H1 (cell line): ENCODE results near the gene SSR1. TPM values are rescaled to one million over a fixed set of nuclear protein-coding genes. Genes with fewer than 3 reads are reported as not detected.
A peak's percentile ranks its signal among the peaks of the same experiment; 100 is the strongest.
"Not testable (repeated sequence)": the region's sequence is repeated elsewhere in the genome, so short reads cannot be mapped to it uniquely, and the experiment has no call there.

Experiments
- CTCF ChIA-PET: fragments of 300-600 bp; sonication (Branson Sonifier 250); formaldehyde crosslinking; loops from one replicate; lab custom pipeline; 2021; ENCODE audit not compliant: partially characterized antibody; lab: Charles Lee
- POLR2A ChIA-PET: fragments of 300-600 bp; sonication (Branson Sonifier 250); formaldehyde crosslinking; loops from one replicate; lab custom pipeline; 2021; ENCODE audit warnings: inconsistent platforms; ENCODE audit not compliant: partially characterized antibody; lab: Charles Lee
- DNase-seq, 2 experiments: peaks; one replicate each; pipeline versions ENCODE4 v3.0.0 to v3.0.0-alpha.2; 2010 to 2022; ENCODE audit warnings: low spot score in 2 of 2, low read depth in 1 of 2, mixed read lengths in 1 of 2
- FAIRE-seq: peaks from 2 replicates; lab custom pipeline; 2011; peaks lifted over from hg19 to GRCh38; lab: Jason Lieb, UNC
- H2AFZ ChIP-seq: 2 replicates; pipeline ENCODE4 v1.8.1; 2012; ENCODE audit warnings: low read length, inconsistent platforms
- H2AK5ac ChIP-seq: 2 replicates; pipeline ENCODE4 v1.6.1; 2013; ENCODE audit warnings: low read depth, low read length
- H2BK120ac ChIP-seq: replicated peaks from 2 replicates; pipeline ENCODE3; 2013; ENCODE audit warnings: low read depth, low read length, inconsistent platforms
- H2BK12ac ChIP-seq: 2 replicates; pipeline ENCODE4 v1.6.1; 2013; ENCODE audit warnings: low read depth, low read length
- H2BK15ac ChIP-seq: 2 replicates; pipeline ENCODE4 v1.6.1; 2013; ENCODE audit warnings: low read length
- H2BK20ac ChIP-seq: 2 replicates; pipeline ENCODE4 v1.6.1; 2013; ENCODE audit warnings: low read length
- H2BK5ac ChIP-seq: 2 replicates; pipeline ENCODE4 v1.6.1; 2013; ENCODE audit warnings: low read depth, low read length
- H3K14ac ChIP-seq: 2 replicates; pipeline ENCODE4 v1.6.1; 2013; ENCODE audit warnings: inconsistent platforms; ENCODE audit not compliant: insufficient read length
- H3K18ac ChIP-seq: 2 replicates; pipeline ENCODE4 v1.6.1; 2013; ENCODE audit warnings: low read length; ENCODE audit errors: extremely low read depth
- H3K23ac ChIP-seq: 2 replicates; pipeline ENCODE4 v1.6.1; 2013; ENCODE audit warnings: inconsistent platforms; ENCODE audit not compliant: insufficient read length
- H3K23me2 ChIP-seq: 2 replicates; pipeline ENCODE4 v1.6.1; 2013; ENCODE audit warnings: low read depth, low read length
- H3K27ac ChIP-seq: 2 replicates; pipeline ENCODE4 v1.6.1; 2011; ENCODE audit warnings: low read depth, low read length, inconsistent platforms
- H3K27me3 ChIP-seq, 4 experiments: replicated peaks in 1 of 4; 1 replicate in 1 of 4; 2 replicates in 3 of 4; pipeline versions ENCODE4 v1.6.1 to v1.8.1; 2011 to 2013; ENCODE audit warnings: low read length in 3 of 4, mild to moderate bottlenecking in 3 of 4, inconsistent platforms in 2 of 4, mixed read lengths in 2 of 4, moderate library complexity in 1 of 4; ENCODE audit not compliant: control insufficient read depth in 3 of 4, insufficient read depth in 3 of 4; ENCODE audit errors: extremely low read depth in 1 of 4
- H3K36me3 ChIP-seq, 4 experiments: 2 replicates each; pipeline versions ENCODE4 v1.6.1 to v1.8.1; 2011 to 2013; ENCODE audit warnings: mild to moderate bottlenecking in 4 of 4, low read length in 3 of 4, moderate library complexity in 2 of 4, control low read depth in 1 of 4, inconsistent platforms in 1 of 4; ENCODE audit not compliant: insufficient read depth in 4 of 4, control insufficient read depth in 2 of 4
- H3K4ac ChIP-seq: replicated peaks from 2 replicates; pipeline ENCODE3; 2013; ENCODE audit warnings: low read length, low read depth, mixed read lengths, inconsistent platforms; ENCODE audit not compliant: insufficient read length
- H3K4me1 ChIP-seq, 4 experiments: replicated peaks in 1 of 4; 1 replicate in 1 of 4; 2 replicates in 3 of 4; pipeline versions ENCODE4 v1.6.1 to v1.8.1; 2011 to 2013; ENCODE audit warnings: low read length in 3 of 4, inconsistent platforms in 2 of 4, mixed read lengths in 1 of 4; ENCODE audit not compliant: insufficient read depth in 4 of 4, control insufficient read depth in 3 of 4
- H3K4me2 ChIP-seq, 2 experiments: 2 replicates each; pipeline versions ENCODE4 v1.6.1 to v1.8.1; 2011 to 2013; ENCODE audit warnings: low read depth in 2 of 2, low read length in 2 of 2, control low read depth in 1 of 2, inconsistent platforms in 1 of 2, mild to moderate bottlenecking in 1 of 2; ENCODE audit not compliant: insufficient read depth in 1 of 2
- H3K4me3 ChIP-seq, 4 experiments: fragments of 200-600, 300-600 bp in 1 of 4; sonication (generic), shearing (Covaris generic), sonication (Bioruptor Twin) in 1 of 4; 2 replicates each; pipeline versions ENCODE4 v1.5.1 to v1.8.1; 2011 to 2016; ENCODE audit warnings: low read length in 4 of 4, low read depth in 3 of 4, control low read depth in 2 of 4, inconsistent platforms in 2 of 4, mild to moderate bottlenecking in 2 of 4, mixed read lengths in 1 of 4, moderate library complexity in 1 of 4; ENCODE audit not compliant: insufficient read depth in 2 of 4; ENCODE audit errors: extremely low read depth in 1 of 4
- H3K56ac ChIP-seq: replicated peaks from 2 replicates; pipeline ENCODE3; 2013; ENCODE audit warnings: low read depth, mild to moderate bottlenecking, mixed read lengths, low read length, inconsistent platforms; ENCODE audit not compliant: insufficient read length
- H3K79me1 ChIP-seq: 2 replicates; pipeline ENCODE4 v1.6.1; 2013; ENCODE audit warnings: low read depth, low read length, control low read depth
- H3K79me2 ChIP-seq, 2 experiments: 2 replicates each; pipeline versions ENCODE4 v1.6.1 to v1.8.1; 2012 to 2013; ENCODE audit warnings: low read length in 2 of 2, mild to moderate bottlenecking in 2 of 2, inconsistent platforms in 1 of 2; ENCODE audit not compliant: insufficient read depth in 2 of 2, control insufficient read depth in 1 of 2
- H3K9ac ChIP-seq, 4 experiments: replicated peaks in 1 of 4; 1 replicate in 1 of 4; 2 replicates in 3 of 4; pipeline versions ENCODE4 v1.6.1 to v1.8.1; 2011 to 2013; ENCODE audit warnings: low read depth in 3 of 4, low read length in 3 of 4, control low read depth in 2 of 4, mild to moderate bottlenecking in 2 of 4, moderate library complexity in 2 of 4, inconsistent platforms in 1 of 4; ENCODE audit errors: extremely low read depth in 1 of 4
- H3K9me3 ChIP-seq, 2 experiments: 2 replicates each; pipeline versions ENCODE4 v1.6.1 to v1.8.1; 2012 to 2013; ENCODE audit warnings: mild to moderate bottlenecking in 2 of 2, moderate library complexity in 2 of 2, control low read depth in 1 of 2, inconsistent platforms in 1 of 2, low read depth in 1 of 2, low read length in 1 of 2, mixed read lengths in 1 of 2; ENCODE audit not compliant: insufficient read depth in 2 of 2
- H4K20me1 ChIP-seq, 2 experiments: replicated peaks in 1 of 2; 2 replicates each; pipeline versions ENCODE3 to v1.8.1; 2011 to 2013; ENCODE audit warnings: inconsistent platforms in 2 of 2, low read length in 2 of 2, mild to moderate bottlenecking in 1 of 2; ENCODE audit not compliant: insufficient read depth in 2 of 2, control insufficient read depth in 1 of 2
- H4K5ac ChIP-seq: 2 replicates; pipeline ENCODE4 v1.6.1; 2013; ENCODE audit warnings: low read length, low read depth, mixed read lengths, inconsistent platforms; ENCODE audit not compliant: insufficient read length
- H4K8ac ChIP-seq: 2 replicates; pipeline ENCODE4 v1.8.0; 2013; ENCODE audit warnings: mild to moderate bottlenecking, moderate library complexity, low read length, inconsistent platforms; ENCODE audit not compliant: insufficient read depth; ENCODE audit errors: extremely low read depth
- H4K91ac ChIP-seq: replicated peaks from 2 replicates; pipeline ENCODE3; 2013; ENCODE audit warnings: low read length, mixed read lengths, inconsistent platforms; ENCODE audit not compliant: insufficient read length
- ASH2L ChIP-seq: fragments of 200-600, 300-600 bp; sonication (generic); IDR thresholded peaks from one replicate; pipeline ENCODE4 v1.7.1; 2017; ENCODE audit warnings: low read length
- BACH1 ChIP-seq: IDR thresholded peaks from 2 replicates; pipeline ENCODE4 v1.6.1; 2012; ENCODE audit warnings: low read length, improper control_type of control experiment
- MAFK ChIP-seq: IDR thresholded peaks from 2 replicates; pipeline ENCODE4 v1.6.1; 2012; ENCODE audit warnings: low read depth, mild to moderate bottlenecking, improper control_type of control experiment, low read length
- WGBS, 2 experiments: shearing (Covaris generic) in 1 of 2; methylation state at CpG; one replicate each; pipeline versions ENCODE4 v1.1.6 to v1.1.7; 2013 to 2015; ENCODE audit warnings: low lambda C conversion rate in 2 of 2, mixed read lengths in 2 of 2, inconsistent platforms in 1 of 2, low coverage in 1 of 2, missing lambda C conversion rate in 1 of 2; ENCODE audit not compliant: insufficient replicate concordance in 2 of 2, insufficient coverage in 1 of 2, insufficient read length in 1 of 2; ENCODE audit errors: extremely low coverage in 1 of 2, missing lambda C conversion rate in 1 of 2; 5-methylcytosine and 5-hydroxymethylcytosine counted together
- polyA plus RNA-seq, 7 experiments: library from polyadenylated mRNA; depleted of rRNA in 3 of 7; stranded (reverse) in 5 of 7; unstranded in 2 of 7; fragments of >200 nt in 5 of 7; fragments of 200-250 nt in 2 of 7; gene quantifications; 1 replicate in 5 of 7; 2 replicates in 1 of 7; 4 replicates in 1 of 7; pipeline versions ENCODE4 v1.2.1 to v1.2.3, GENCODE V29; 2011 to 2013; ENCODE audit warnings: missing spikeins in 2 of 7, mixed read lengths in 2 of 7
- total RNA-seq: library from RNA; stranded (reverse); fragmentation: NEBNext Ultra II Directional; extraction: Animal tissue kit (Norgen Biotek cat#: 25700); gene quantifications from 2 replicates; pipeline ENCODE4 v1.2.1, GENCODE V29; 2021

SSR1 gene
- total and polyA plus RNA-seq, 2 of the 8 experiments (the other 6 are each of a cell fraction or from before 2014, with no cell fraction given): 26.6 to 117 TPM

DNA sequence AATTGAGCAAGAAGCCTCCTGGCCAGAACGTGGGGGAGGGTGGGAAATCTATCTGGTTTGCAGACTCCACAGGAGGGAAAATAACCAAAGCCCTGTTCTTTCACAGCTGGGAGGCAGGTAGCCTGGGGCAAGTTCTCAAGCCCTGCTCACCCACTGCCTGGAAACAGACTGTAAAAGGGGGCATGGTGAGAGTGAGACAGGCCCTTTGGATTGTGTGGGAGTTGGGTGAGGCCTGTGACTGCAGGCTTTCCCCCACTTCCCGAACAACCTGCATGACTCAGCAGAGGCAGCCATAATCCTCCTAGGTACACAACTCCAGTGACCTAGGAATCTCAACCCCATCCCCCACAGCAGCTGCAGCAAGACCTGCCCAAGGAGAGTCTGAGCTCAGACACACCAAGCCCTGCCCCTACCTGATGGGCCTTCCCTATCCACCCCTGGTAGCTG, 34.6 kb upstream of the SSR1 start:
- H3K36me3 ChIP-seq, H4K20me1 ChIP-seq, H3K27me3 ChIP-seq, H3K4me1 ChIP-seq, H3K4ac ChIP-seq, H3K18ac ChIP-seq, H3K23me2 ChIP-seq, H2BK15ac ChIP-seq, H3K4me3 ChIP-seq, FAIRE-seq, H3K14ac ChIP-seq, H2BK12ac ChIP-seq, H3K23ac ChIP-seq, H2BK120ac ChIP-seq, H4K91ac ChIP-seq, H4K5ac ChIP-seq, H3K79me2 ChIP-seq, H3K56ac ChIP-seq, H2BK20ac ChIP-seq, POLR2A ChIA-PET, H2AK5ac ChIP-seq, H3K4me2 ChIP-seq, H3K9me3 ChIP-seq, H3K79me1 ChIP-seq: not testable (repeated sequence)
- H4K8ac ChIP-seq: peak overlapping the region; percentile 15; the same call in 1 of the 2 replicates
- H2BK5ac ChIP-seq: peak overlapping the region; percentile 52; the same call in 1 of the 2 replicates
- TF ChIP-seq MAFK: peak; percentile 66; the same call in 1 of the 2 replicates
- TF ChIP-seq BACH1: peak; percentile 36; the same call in 1 of the 2 replicates
- peak; percentile 36 for TF ChIP-seq ASH2L
- H2AFZ ChIP-seq: peak overlapping the region; percentile 70
- 91% methylated on average over 1 of the region's 2 CpGs; no CpG with 5 or more reads in 1 of the 2 experiments for WGBS, 2 experiments
- DNase-seq: peak in 1 of 2 experiments; percentile 19
- H3K27ac ChIP-seq: peak overlapping the region; percentile 45; the same call in 1 of the 2 replicates
- 0 out of 7 replicates have a peak overlapping the region, but pooled peaks of 1 of the 4 experiments have one; percentile 13 for H3K9ac ChIP-seq
- CTCF ChIA-PET: interaction anchor here (0.9 to 1.4 kb wide), 3 partner anchors 8 to 72 kb away, joined by 3 to 7 read pairs (median 3); no protein-coding TSS in a partner anchor
